K562 (cell line): ENCODE measurements around the gene FANCD2. TPM values are rescaled to one million over a fixed set of nuclear protein-coding genes. Genes with fewer than 3 reads are reported as not detected.

ENCODE experiments used
- DIDO1 ChIP-seq: fragments of 450-650 bp; IDR thresholded peaks from 2 replicates; pipeline ENCODE4 v1.6.1; 2016; ENCODE audit warnings: low read depth, missing biosample characterization, missing genetic modification characterization
- ELF2 ChIP-seq: fragments of 250-450 bp; sonication (Bioruptor Pico); IDR thresholded peaks from 2 replicates; pipeline ENCODE4 v1.5.0; 2021; ENCODE audit warnings: mild to moderate bottlenecking
- GATAD2A ChIP-seq: fragments of 450-650 bp; IDR thresholded peaks from 2 replicates; pipeline ENCODE4 v1.6.1; 2017
- RNF2 ChIP-seq: sonication (generic); IDR thresholded peaks from 2 replicates; pipeline ENCODE4 v1.6.1; 2016
- ZNF785 ChIP-seq: fragments of 250-450 bp; sonication (Bioruptor Pico); IDR thresholded peaks from 2 replicates; pipeline ENCODE4 v1.4.0; 2020; ENCODE audit warnings: mild to moderate bottlenecking
- polyA plus RNA-seq, 8 experiments: library from polyadenylated mRNA; depleted of rRNA in 4 of 8; stranded (reverse) in 5 of 8; unstranded in 3 of 8; fragments of >200 nt; fragmentation: Nextera tagmentation in 2 of 8; fragmentation: Illumina TruSeq in 1 of 8; extraction: Ambion mirVana in 2 of 8; extraction: Trizol in 1 of 8; gene quantifications; 2 replicates each; pipeline versions ENCODE4 v1.2.1 to v1.2.3, GENCODE V29; 2011 to 2014; ENCODE audit warnings: inconsistent platforms in 1 of 8, missing spikeins in 1 of 8
- total RNA-seq, 7 experiments: library from RNA; depleted of rRNA in 6 of 7; stranded (reverse); fragments of >200 nt in 6 of 7; fragmentation: Illumina TruSeq in 2 of 7; extraction: Trizol in 2 of 7; gene quantifications; 2 replicates each; pipeline versions ENCODE4 v1.2.1 to v1.2.3, GENCODE V29; 2011 to 2021; ENCODE audit warnings: low replicate concordance in 1 of 7
- TF ChIP-seq, protein P1 (sequence below): fragments of 450-650 bp; IDR thresholded peaks from 2 replicates; pipeline ENCODE4 v1.6.1; 2014; ENCODE audit warnings: low read depth, mild to moderate bottlenecking, moderate library complexity, borderline replicate concordance
- TF ChIP-seq, protein P2 (sequence below): fragments of 450-650 bp; IDR thresholded peaks from 2 replicates; pipeline ENCODE4 v1.6.1; 2018; ENCODE audit warnings: mild to moderate bottlenecking, low read depth; ENCODE audit not compliant: partially characterized antibody
- TF ChIP-seq, protein P3 (sequence below), 3 experiments: fragments of 200-800 bp in 1 of 3; fragments of 250-450 bp in 1 of 3; fragments of 450-650 bp in 1 of 3; sonication (Bioruptor Pico) in 1 of 3; sonication (Bioruptor generic) in 1 of 3; formaldehyde crosslinking in 1 of 3; IDR thresholded peaks; 2 replicates each; pipeline versions ENCODE4 v1.6.1 to v1.8.0; 2016 to 2022; ENCODE audit warnings: mild to moderate bottlenecking in 2 of 3, missing genetic modification characterization in 2 of 3, missing compliant biosample characterization in 1 of 3, moderate library complexity in 1 of 3

FANCD2 gene
- total and polyA plus RNA-seq, 9 of the 15 experiments (the other 6 are each of a cell fraction or from before 2014, with no cell fraction given) = 59.4 to 137 (median 96.1) TPM

- TF ChIP-seq ZNF785 (CRISPR knock-in tag) (no peak), ELF2 (CRISPR knock-in tag) (0 out of 2 replicates have a peak, but pooled peaks have one; percentile 57), GATAD2A (no peak), DIDO1 (no peak), RNF2 (no peak)
- TF ChIP-seq, protein P1, sequence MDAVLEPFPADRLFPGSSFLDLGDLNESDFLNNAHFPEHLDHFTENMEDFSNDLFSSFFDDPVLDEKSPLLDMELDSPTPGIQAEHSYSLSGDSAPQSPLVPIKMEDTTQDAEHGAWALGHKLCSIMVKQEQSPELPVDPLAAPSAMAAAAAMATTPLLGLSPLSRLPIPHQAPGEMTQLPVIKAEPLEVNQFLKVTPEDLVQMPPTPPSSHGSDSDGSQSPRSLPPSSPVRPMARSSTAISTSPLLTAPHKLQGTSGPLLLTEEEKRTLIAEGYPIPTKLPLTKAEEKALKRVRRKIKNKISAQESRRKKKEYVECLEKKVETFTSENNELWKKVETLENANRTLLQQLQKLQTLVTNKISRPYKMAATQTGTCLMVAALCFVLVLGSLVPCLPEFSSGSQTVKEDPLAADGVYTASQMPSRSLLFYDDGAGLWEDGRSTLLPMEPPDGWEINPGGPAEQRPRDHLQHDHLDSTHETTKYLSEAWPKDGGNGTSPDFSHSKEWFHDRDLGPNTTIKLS = no peak
- TF ChIP-seq, protein P2, sequence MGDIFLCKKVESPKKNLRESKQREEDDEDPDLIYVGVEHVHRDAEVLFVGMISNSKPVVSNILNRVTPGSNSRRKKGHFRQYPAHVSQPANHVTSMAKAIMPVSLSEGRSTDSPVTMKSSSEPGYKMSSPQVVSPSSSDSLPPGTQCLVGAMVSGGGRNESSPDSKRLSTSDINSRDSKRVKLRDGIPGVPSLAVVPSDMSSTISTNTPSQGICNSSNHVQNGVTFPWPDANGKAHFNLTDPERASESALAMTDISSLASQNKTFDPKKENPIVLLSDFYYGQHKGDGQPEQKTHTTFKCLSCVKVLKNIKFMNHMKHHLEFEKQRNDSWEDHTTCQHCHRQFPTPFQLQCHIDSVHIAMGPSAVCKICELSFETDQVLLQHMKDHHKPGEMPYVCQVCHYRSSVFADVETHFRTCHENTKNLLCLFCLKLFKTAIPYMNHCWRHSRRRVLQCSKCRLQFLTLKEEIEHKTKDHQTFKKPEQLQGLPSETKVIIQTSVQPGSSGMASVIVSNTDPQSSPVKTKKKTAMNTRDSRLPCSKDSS = no peak
- TF ChIP-seq, protein P3, sequence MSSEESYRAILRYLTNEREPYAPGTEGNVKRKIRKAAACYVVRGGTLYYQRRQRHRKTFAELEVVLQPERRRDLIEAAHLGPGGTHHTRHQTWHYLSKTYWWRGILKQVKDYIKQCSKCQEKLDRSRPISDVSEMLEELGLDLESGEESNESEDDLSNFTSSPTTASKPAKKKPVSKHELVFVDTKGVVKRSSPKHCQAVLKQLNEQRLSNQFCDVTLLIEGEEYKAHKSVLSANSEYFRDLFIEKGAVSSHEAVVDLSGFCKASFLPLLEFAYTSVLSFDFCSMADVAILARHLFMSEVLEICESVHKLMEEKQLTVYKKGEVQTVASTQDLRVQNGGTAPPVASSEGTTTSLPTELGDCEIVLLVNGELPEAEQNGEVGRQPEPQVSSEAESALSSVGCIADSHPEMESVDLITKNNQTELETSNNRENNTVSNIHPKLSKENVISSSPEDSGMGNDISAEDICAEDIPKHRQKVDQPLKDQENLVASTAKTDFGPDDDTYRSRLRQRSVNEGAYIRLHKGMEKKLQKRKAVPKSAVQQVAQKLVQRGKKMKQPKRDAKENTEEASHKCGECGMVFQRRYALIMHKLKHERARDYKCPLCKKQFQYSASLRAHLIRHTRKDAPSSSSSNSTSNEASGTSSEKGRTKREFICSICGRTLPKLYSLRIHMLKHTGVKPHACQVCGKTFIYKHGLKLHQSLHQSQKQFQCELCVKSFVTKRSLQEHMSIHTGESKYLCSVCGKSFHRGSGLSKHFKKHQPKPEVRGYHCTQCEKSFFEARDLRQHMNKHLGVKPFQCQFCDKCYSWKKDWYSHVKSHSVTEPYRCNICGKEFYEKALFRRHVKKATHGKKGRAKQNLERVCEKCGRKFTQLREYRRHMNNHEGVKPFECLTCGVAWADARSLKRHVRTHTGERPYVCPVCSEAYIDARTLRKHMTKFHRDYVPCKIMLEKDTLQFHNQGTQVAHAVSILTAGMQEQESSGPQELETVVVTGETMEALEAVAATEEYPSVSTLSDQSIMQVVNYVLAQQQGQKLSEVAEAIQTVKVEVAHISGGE (CRISPR knock-in tag; IDR thresholded peaks at IDR 0.05) = no peak
Measured at GRCh38 chr3:10140996-10141546, 114.8 kb downstream of the FANCD2 start (continued).
